Measurements from ENCODE around the gene PDF. TPM values are rescaled to one million over a fixed set of nuclear protein-coding genes. Genes with fewer than 3 reads are reported as not detected.
A peak's percentile ranks its signal among the peaks of the same experiment; 100 is the strongest.

Gene PDF
- total and polyA plus RNA-seq, 2 of the 13 experiments (the other 11 are each of a cell fraction or from before 2014, with no cell fraction given) = 12.4 to 48.8 TPM

GRCh38 chr16:69326172-69326873, 4.1 kb downstream of the PDF start (continued):
- no peak for TF ChIP-seq ZMAT5 (CRISPR knock-in tag; IDR thresholded peaks at IDR 0.05; ENCODE audit: borderline replicate concordance, low read depth)
- peak; percentile 69; the same call in 1 of the 2 replicates for TF ChIP-seq PHF21A (CRISPR knock-in tag; IDR thresholded peaks at IDR 0.05)
- no peak for TF ChIP-seq TBX3 (IDR thresholded peaks at IDR 0.05; ENCODE audit: borderline replicate concordance)
- TF ChIP-seq GPN1 (CRISPR knock-in tag; IDR thresholded peaks at IDR 0.05; ENCODE audit: borderline replicate concordance) = no peak
- no peak for TF ChIP-seq ZNF616 (CRISPR knock-in tag; IDR thresholded peaks at IDR 0.05; ENCODE audit: low read depth)
- TF ChIP-seq HDAC2 (CRISPR knock-in tag; IDR thresholded peaks at IDR 0.05) = peak; percentile 91; the same call in 1 of the 2 replicates
- no peak for TF ChIP-seq GMEB2 (CRISPR knock-in tag; IDR thresholded peaks at IDR 0.05; ENCODE audit: low read depth)
- TF ChIP-seq ZNF800 (CRISPR knock-in tag; IDR thresholded peaks at IDR 0.05) = peak; percentile 44; the same call in 1 of the 2 replicates
- 0 out of 2 replicates have a peak, but pooled peaks have one; percentile 35 for TF ChIP-seq ZNF790 (CRISPR knock-in tag; IDR thresholded peaks at IDR 0.05; ENCODE audit: borderline replicate concordance)
- no peak for TF ChIP-seq TCF7L2 (IDR thresholded peaks at IDR 0.05; ENCODE audit: low read depth, low read length)
- no peak for TF ChIP-seq ZIK1 (CRISPR knock-in tag; IDR thresholded peaks at IDR 0.05; ENCODE audit: borderline replicate concordance, low read depth)
- TF ChIP-seq ZNF367 (CRISPR knock-in tag; IDR thresholded peaks at IDR 0.05; ENCODE audit: borderline replicate concordance) = no peak
- no peak for TF ChIP-seq CHD2 (IDR thresholded peaks at IDR 0.05; ENCODE audit: low read depth, low read length)
- no peak for TF ChIP-seq ZNF589 (CRISPR knock-in tag; conservative IDR thresholded peaks at IDR 0.05)
- no peak for TF ChIP-seq ARID2 (CRISPR knock-in tag; IDR thresholded peaks at IDR 0.05; ENCODE audit: borderline replicate concordance)
- TF ChIP-seq FUBP1 (CRISPR knock-in tag; IDR thresholded peaks at IDR 0.05; ENCODE audit: borderline replicate concordance) = no peak
- no peak for TF ChIP-seq RORA (CRISPR knock-in tag; IDR thresholded peaks at IDR 0.05)
- TF ChIP-seq ZNF788 (CRISPR knock-in tag; IDR thresholded peaks at IDR 0.05; ENCODE audit: borderline replicate concordance) = no peak
- no peak for TF ChIP-seq LBX2 (CRISPR knock-in tag; IDR thresholded peaks at IDR 0.05; ENCODE audit: borderline replicate concordance)
- no peak for TF ChIP-seq NKX3-1 (CRISPR knock-in tag; IDR thresholded peaks at IDR 0.05)
- TF ChIP-seq XBP1 (CRISPR knock-in tag; IDR thresholded peaks at IDR 0.05) = no peak
- TF ChIP-seq ZNF709 (CRISPR knock-in tag; IDR thresholded peaks at IDR 0.05) = 0 out of 2 replicates have a peak, but pooled peaks have one; percentile 40
- TF ChIP-seq PHF20 (CRISPR knock-in tag; IDR thresholded peaks at IDR 0.05) = 0 out of 2 replicates have a peak, but pooled peaks have one; percentile 40
- peak; percentile 50; the same call in 1 of the 2 replicates for TF ChIP-seq ARNTL (CRISPR knock-in tag; IDR thresholded peaks at IDR 0.05)
